T-helper 2 cell treated with Interferon-gamma antibody and Interleukin-4, amounts not matched to agents 5 μg/mL and 100 μg/mL, for 36 hours (primary cell): ENCODE data around the gene MAPK8IP2.

ENCODE experiments used
- DNase-seq: peaks from one replicate; pipeline ENCODE4 v3.0.0; 2021; ENCODE audit warnings: low spot score
- H3K27ac Mint-ChIP-seq: one replicate; pipeline ENCODE4 v1.8.0; 2021; ENCODE audit warnings: mild to moderate bottlenecking, mixed read lengths
- H3K27me3 Mint-ChIP-seq: one replicate; pipeline ENCODE4 v1.8.0; 2021; ENCODE audit warnings: low read depth, mixed read lengths
- H3K36me3 Mint-ChIP-seq: one replicate; pipeline ENCODE4 v1.8.0; 2021; ENCODE audit warnings: low read depth, mixed read lengths
- H3K4me1 Mint-ChIP-seq: one replicate; pipeline ENCODE4 v1.8.0; 2021; ENCODE audit warnings: low read depth, mixed read lengths
- H3K4me3 Mint-ChIP-seq: one replicate; pipeline ENCODE4 v1.8.0; 2022; ENCODE audit warnings: mild to moderate bottlenecking, moderate library complexity, mixed read lengths
- H3K9me3 Mint-ChIP-seq: one replicate; pipeline ENCODE4 v1.8.0; 2021; ENCODE audit warnings: mixed read lengths

MAPK8IP2 gene

GRCh38 chr22:50599816-50600455 lies 657 bp upstream of the MAPK8IP2 start:
- peak; percentile 51 for DNase-seq
- H3K27me3 Mint-ChIP-seq, result peaks cover 37% of the 10 kb centered on the region
- H3K27ac Mint-ChIP-seq, result no peak overlapping the region
- peak overlapping the region; percentile 38 for H3K4me3 Mint-ChIP-seq
- no peaks in the 10 kb centered on the region for H3K9me3 Mint-ChIP-seq
- no peaks in the 10 kb centered on the region for H3K36me3 Mint-ChIP-seq
- no peaks in the 10 kb centered on the region for H3K4me1 Mint-ChIP-seq

DNA sequence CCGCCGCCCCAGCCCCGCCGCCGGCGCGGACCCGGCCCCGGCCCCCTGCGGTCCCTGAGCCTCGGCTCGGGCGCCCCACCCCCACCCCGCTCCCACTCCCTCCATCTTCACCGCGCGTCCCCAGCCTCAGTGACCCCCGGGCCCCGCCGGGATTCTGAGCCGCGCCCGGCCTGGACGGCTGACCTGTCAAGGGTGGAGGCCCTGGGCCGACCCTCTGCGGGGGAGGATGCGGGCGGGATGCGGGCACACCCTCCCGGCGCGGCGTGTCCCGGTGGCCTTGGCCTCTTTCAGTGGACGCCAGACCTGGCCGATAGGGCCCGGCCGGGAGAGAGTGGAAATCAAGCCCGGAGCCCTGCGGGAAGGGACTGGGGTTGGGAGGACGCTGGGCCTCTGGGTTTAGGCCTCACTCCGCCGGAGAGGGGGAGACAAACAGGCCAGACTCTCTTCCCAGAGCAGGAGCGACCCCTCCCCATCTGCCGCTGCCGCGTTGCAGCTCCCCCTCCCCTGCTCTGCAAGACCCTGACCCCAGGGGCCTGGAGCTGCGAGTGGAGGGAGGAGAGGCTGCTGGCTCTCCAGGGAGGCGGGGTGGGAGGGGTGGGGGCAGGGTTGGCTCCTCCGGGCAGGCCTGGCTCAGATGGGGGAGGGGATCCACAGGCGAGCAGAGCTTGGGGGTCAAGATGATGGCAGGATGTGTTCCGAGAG lies 525 bp downstream of the MAPK8IP2 start:
- Mint-ChIP-seq H3K36me3 (no peaks in the 10 kb centered on the region), H3K9me3 (no peaks in the 10 kb centered on the region), H3K4me3 (peak overlapping the region; percentile 37), H3K4me1 (no peaks in the 10 kb centered on the region), H3K27me3 (peaks cover 38% of the 10 kb centered on the region), H3K27ac (no peak overlapping the region)
- no peak for DNase-seq

- Mint-ChIP-seq H3K9me3 (no peaks in the 10 kb centered on the region), H3K27ac (no peak overlapping the region), H3K27me3 (peaks cover 42% of the 10 kb centered on the region), H3K4me3 (peak overlapping the region; percentile 37), H3K36me3 (no peaks in the 10 kb centered on the region), H3K4me1 (no peaks in the 10 kb centered on the region)
- DNase-seq, result no peak
Observed at GRCh38 chr22:50601669-50602337, 1.2 kb downstream of the MAPK8IP2 start.

- no peaks in the 10 kb centered on the region for H3K36me3 Mint-ChIP-seq
- no peaks in the 10 kb centered on the region for H3K4me1 Mint-ChIP-seq
- H3K4me3 Mint-ChIP-seq, result peak overlapping the region; percentile 37
- peaks cover 43% of the 10 kb centered on the region for H3K27me3 Mint-ChIP-seq
- DNase-seq, result no peak
- no peak overlapping the region for H3K27ac Mint-ChIP-seq
- no peaks in the 10 kb centered on the region for H3K9me3 Mint-ChIP-seq
Observed at GRCh38 chr22:50602338-50602700, 1.7 kb downstream of the MAPK8IP2 start.

- DNase-seq, result no peak
- H3K4me3 Mint-ChIP-seq, result no peak overlapping the region
- H3K4me1 Mint-ChIP-seq, result no peaks in the 10 kb centered on the region
- H3K27me3 Mint-ChIP-seq, result peaks cover 38% of the 10 kb centered on the region
- H3K9me3 Mint-ChIP-seq, result no peaks in the 10 kb centered on the region
- no peaks in the 10 kb centered on the region for H3K36me3 Mint-ChIP-seq
- no peak overlapping the region for H3K27ac Mint-ChIP-seq
Observed at GRCh38 chr22:50603511-50604255, 3.1 kb downstream of the MAPK8IP2 start.

- Mint-ChIP-seq H3K9me3 (no peaks in the 10 kb centered on the region), H3K4me3 (no peak overlapping the region), H3K27ac (no peak overlapping the region), H3K36me3 (no peaks in the 10 kb centered on the region), H3K27me3 (peaks cover 38% of the 10 kb centered on the region), H3K4me1 (no peaks in the 10 kb centered on the region)
- no peak for DNase-seq
Observed at GRCh38 chr22:50604256-50605001, 3.8 kb downstream of the MAPK8IP2 start.

DNA sequence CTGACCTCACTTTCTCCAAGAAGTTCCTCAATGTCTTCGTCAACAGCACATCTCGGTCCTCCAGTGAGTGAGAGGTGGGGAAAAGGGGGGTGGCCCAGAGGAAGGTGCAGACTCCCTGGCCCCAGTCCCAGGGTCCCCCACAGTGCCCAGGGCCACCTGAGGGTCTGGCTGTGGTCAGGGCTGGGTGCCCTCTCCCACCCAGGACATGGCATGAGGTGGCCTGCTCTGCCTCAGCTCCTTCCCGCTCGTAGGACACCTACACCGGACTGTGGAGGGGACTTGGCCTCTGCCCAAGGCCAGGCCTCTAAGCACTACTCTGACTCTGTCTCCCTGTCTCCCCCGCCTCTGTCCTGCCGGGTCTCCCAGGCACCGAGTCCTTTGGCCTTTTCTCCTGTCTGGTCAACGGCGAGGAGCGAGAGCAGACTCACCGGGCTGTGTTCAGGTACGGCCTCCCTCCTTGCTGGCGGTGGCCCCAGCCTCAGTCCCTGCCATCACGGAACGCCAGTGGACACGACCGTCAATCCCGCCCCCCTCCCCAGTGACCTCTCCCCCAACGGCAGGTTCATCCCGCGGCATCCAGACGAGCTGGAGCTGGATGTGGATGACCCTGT lies 4.5 kb downstream of the MAPK8IP2 start:
- no peaks in the 10 kb centered on the region for H3K36me3 Mint-ChIP-seq
- no peaks in the 10 kb centered on the region for H3K9me3 Mint-ChIP-seq
- peaks cover 32% of the 10 kb centered on the region for H3K27me3 Mint-ChIP-seq
- DNase-seq, result no peak
- H3K4me1 Mint-ChIP-seq, result no peaks in the 10 kb centered on the region
- H3K27ac Mint-ChIP-seq, result no peak overlapping the region
- no peak overlapping the region for H3K4me3 Mint-ChIP-seq

GRCh38 chr22:50605613-50606074 lies 5.1 kb downstream of the MAPK8IP2 start:
- no peak overlapping the region for H3K27ac Mint-ChIP-seq
- H3K9me3 Mint-ChIP-seq, result no peaks in the 10 kb centered on the region
- H3K4me1 Mint-ChIP-seq, result no peaks in the 10 kb centered on the region
- H3K4me3 Mint-ChIP-seq, result no peak overlapping the region
- no peak for DNase-seq
- H3K36me3 Mint-ChIP-seq, result no peaks in the 10 kb centered on the region
- peaks cover 32% of the 10 kb centered on the region for H3K27me3 Mint-ChIP-seq

DNA sequence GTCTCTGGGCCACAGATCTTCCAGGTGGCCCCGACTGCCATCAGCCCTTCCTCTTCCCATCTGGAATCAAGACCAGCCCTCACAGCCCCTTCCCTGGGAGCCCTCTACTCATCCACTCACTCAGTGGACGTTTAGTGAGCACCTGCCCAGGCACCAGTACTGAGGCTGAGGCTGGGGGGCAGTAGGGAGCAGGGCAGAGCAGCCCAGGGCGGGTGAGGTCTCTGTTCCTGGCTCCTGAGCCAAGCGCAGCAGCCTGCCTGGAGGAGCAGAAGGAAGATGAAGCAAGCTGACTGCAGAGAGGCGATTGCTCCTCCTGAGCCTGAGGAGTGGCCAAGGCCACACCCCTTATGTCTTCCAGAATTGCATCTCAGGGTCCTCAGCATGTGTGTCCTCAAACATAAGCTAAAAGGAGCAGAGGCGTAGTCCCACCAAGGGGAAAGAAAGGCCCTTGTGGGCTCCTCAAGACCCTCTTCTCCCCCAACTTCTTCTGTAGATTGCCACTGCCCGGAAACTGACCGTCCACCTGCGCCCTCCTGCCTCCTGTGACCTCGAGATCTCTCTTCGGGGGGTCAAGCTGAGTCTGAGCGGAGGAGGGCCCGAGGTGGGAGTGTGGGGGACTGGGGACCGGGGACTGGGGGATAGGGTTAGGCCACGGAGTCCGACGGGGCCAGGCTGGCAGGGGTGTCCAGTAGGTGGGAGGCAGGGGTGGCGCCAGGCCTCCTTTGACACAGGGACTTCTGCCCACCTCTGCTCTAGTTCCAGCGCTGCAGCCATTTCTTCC lies 5.8 kb downstream of the MAPK8IP2 start:
- no peaks in the 10 kb centered on the region for H3K4me1 Mint-ChIP-seq
- H3K27ac Mint-ChIP-seq, result no peak overlapping the region
- H3K4me3 Mint-ChIP-seq, result no peak overlapping the region
- H3K27me3 Mint-ChIP-seq, result peaks cover 32% of the 10 kb centered on the region
- H3K9me3 Mint-ChIP-seq, result no peaks in the 10 kb centered on the region
- DNase-seq, result no peak
- H3K36me3 Mint-ChIP-seq, result no peaks in the 10 kb centered on the region

DNA sequence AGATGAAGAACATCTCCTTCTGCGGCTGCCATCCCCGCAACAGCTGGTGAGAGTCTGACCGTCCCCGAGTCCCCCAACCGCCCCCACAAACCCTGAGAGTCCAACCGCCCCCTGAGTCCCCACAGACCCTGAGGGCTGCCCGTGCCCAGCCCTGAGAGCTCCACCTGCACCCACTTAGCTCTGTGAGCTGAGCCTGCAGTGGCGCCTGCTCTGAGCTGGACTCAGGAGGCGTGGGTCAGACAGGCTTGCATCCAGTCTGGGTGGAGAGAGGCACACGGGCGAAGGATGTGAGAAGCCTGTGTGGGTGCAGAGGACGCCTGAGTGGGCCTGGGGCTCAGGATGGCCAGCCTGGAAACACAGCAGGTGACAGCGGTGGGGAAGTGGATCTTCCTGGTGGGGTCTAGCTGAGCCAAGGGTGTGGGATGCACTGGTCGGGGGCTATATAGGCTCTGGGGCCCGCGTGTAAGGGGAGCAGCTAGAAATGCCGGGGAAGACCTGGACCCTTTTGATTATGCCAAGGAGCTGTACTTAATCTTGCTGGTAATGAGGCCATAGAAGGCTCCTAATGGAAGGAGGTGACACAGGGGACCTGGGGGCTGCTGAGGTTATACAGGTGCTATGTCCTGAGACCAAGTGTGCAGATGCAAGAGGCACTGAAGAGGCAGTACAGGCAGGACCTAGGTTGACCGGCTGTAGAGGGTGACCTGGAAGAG lies 6.5 kb downstream of the MAPK8IP2 start:
- Mint-ChIP-seq H3K4me3 (no peak overlapping the region), H3K27ac (no peak overlapping the region), H3K9me3 (no peaks in the 10 kb centered on the region), H3K4me1 (no peaks in the 10 kb centered on the region), H3K27me3 (peaks cover 25% of the 10 kb centered on the region), H3K36me3 (no peaks in the 10 kb centered on the region)
- DNase-seq, result no peak

- Mint-ChIP-seq H3K27ac (no peak overlapping the region), H3K9me3 (no peaks in the 10 kb centered on the region), H3K27me3 (peaks cover 22% of the 10 kb centered on the region), H3K36me3 (no peaks in the 10 kb centered on the region), H3K4me1 (peaks cover 3% of the 10 kb centered on the region), H3K4me3 (no peak overlapping the region)
- DNase-seq, result no peak
Observed at GRCh38 chr22:50607659-50608020, 7.0 kb downstream of the MAPK8IP2 start.
